GM23338 (cell line): ENCODE data around the gene STK39. TPM values are rescaled to one million over a fixed set of nuclear protein-coding genes. Genes with fewer than 3 reads are reported as not detected.

Experiments used
- ATAC-seq: fragments of 200-7000 bp; cut with Tn5 transposase; 3 replicates; pipeline ENCODE4 v1.9.1; 2020
- DNase-seq: peaks from one replicate; pipeline ENCODE4 v3.0.0-alpha.2; 2015; ENCODE audit warnings: low spot score
- H2AFZ ChIP-seq: fragments of 200-600 bp; sonication (generic); 2 replicates; pipeline ENCODE4 v1.8.0; 2016; ENCODE audit warnings: antibody characterized with exemption, mild to moderate bottlenecking, moderate library complexity
- H3F3A ChIP-seq: fragments of 200-600 bp; sonication (generic); replicated peaks from 2 replicates; pipeline ENCODE4 v1.8.0; 2017; ENCODE audit warnings: antibody characterized with exemption, mixed run types, low read depth
- H3K27ac ChIP-seq: fragments of 200-600 bp; sonication (generic); 2 replicates; pipeline ENCODE4 v1.6.1; 2016; ENCODE audit warnings: low read depth
- H3K27me3 ChIP-seq: fragments of 200-600 bp; sonication (generic); 2 replicates; pipeline ENCODE4 v1.8.0; 2016; ENCODE audit warnings: mild to moderate bottlenecking, mixed run types, moderate library complexity; ENCODE audit not compliant: insufficient read depth
- H3K36me3 ChIP-seq: fragments of 200-600 bp; sonication (generic); 2 replicates; pipeline ENCODE4 v1.8.0; 2016; ENCODE audit warnings: mild to moderate bottlenecking; ENCODE audit not compliant: insufficient read depth
- H3K4me1 ChIP-seq: fragments of 200-600 bp; sonication (generic); 2 replicates; pipeline ENCODE4 v1.8.0; 2016; ENCODE audit warnings: mild to moderate bottlenecking, moderate library complexity; ENCODE audit not compliant: insufficient read depth
- H3K4me2 ChIP-seq: fragments of 200-600 bp; sonication (generic); 2 replicates; pipeline ENCODE4 v1.7.1; 2017; ENCODE audit warnings: mixed run types
- H3K4me3 ChIP-seq: fragments of 200-600 bp; sonication (generic); 2 replicates; pipeline ENCODE4 v1.6.1; 2016; ENCODE audit warnings: mixed run types
- H3K79me2 ChIP-seq: fragments of 200-600 bp; sonication (generic); replicated peaks from 2 replicates; pipeline ENCODE4 v1.8.0; 2017; ENCODE audit warnings: mild to moderate bottlenecking; ENCODE audit not compliant: insufficient read depth
- H3K9me2 ChIP-seq: fragments of 200-600 bp; sonication (generic); 2 replicates; pipeline ENCODE4 v1.8.0; 2017; ENCODE audit not compliant: insufficient read depth
- H4K20me1 ChIP-seq: fragments of 200-600 bp; sonication (generic); replicated peaks from 2 replicates; pipeline ENCODE4 v1.8.0; 2017; ENCODE audit warnings: mild to moderate bottlenecking; ENCODE audit not compliant: insufficient read depth
- H3K27ac Mint-ChIP-seq: 2 replicates; pipeline ENCODE4 v1.8.0; 2020; ENCODE audit warnings: inconsistent platforms, mild to moderate bottlenecking, moderate library complexity, mixed read lengths
- H3K27me3 Mint-ChIP-seq: 3 replicates; pipeline ENCODE4 v1.8.0; 2022; ENCODE audit warnings: low read depth, mild to moderate bottlenecking, moderate library complexity, mixed read lengths, inconsistent platforms; ENCODE audit not compliant: insufficient read depth, poor library complexity
- H3K36me3 Mint-ChIP-seq: 3 replicates; pipeline ENCODE4 v1.8.0; 2021; ENCODE audit warnings: low read depth, mild to moderate bottlenecking, inconsistent platforms, moderate library complexity, mixed read lengths
- H3K4me1 Mint-ChIP-seq: 3 replicates; pipeline ENCODE4 v1.8.0; 2020; ENCODE audit warnings: mild to moderate bottlenecking, inconsistent platforms, mixed read lengths
- H3K4me3 Mint-ChIP-seq: 3 replicates; pipeline ENCODE4 v1.8.0; 2021; ENCODE audit warnings: moderate library complexity, mild to moderate bottlenecking, inconsistent platforms, mixed read lengths
- H3K9me3 Mint-ChIP-seq: 3 replicates; pipeline ENCODE4 v1.8.0; 2020; ENCODE audit warnings: moderate library complexity, mild to moderate bottlenecking, inconsistent platforms, mixed read lengths
- CREB1 ChIP-seq: fragments of 250-450 bp; sonication (Bioruptor Pico); IDR thresholded peaks from 2 replicates; pipeline ENCODE4 v1.5.0; 2020; ENCODE audit warnings: low read depth, mild to moderate bottlenecking, moderate library complexity
- CTCF ChIP-seq, 2 experiments: fragments of 200-600 bp in 1 of 2; sonication (generic) in 1 of 2; conservative IDR thresholded peaks; 2 replicates each; pipeline versions ENCODE4 v1.5.1 to v1.6.1; 2016 to 2017; ENCODE audit warnings: antibody characterized with exemption in 2 of 2, low read depth in 2 of 2, mild to moderate bottlenecking in 2 of 2, moderate library complexity in 1 of 2
- ETS1 ChIP-seq: IDR thresholded peaks from 2 replicates; pipeline ENCODE4 v1.6.1; 2016; ENCODE audit warnings: antibody characterized with exemption
- EZH2 ChIP-seq: fragments of 200-600 bp; sonication (generic); IDR thresholded peaks from one replicate; pipeline ENCODE4 v1.8.0; 2017; ENCODE audit warnings: antibody characterized with exemption, mild to moderate bottlenecking, low read depth; ENCODE audit not compliant: unreplicated experiment
- EZH2phosphoT487 ChIP-seq: fragments of 200-600 bp; sonication (generic); IDR thresholded peaks from one replicate; pipeline ENCODE4 v1.8.1; 2018; ENCODE audit warnings: antibody characterized with exemption; ENCODE audit not compliant: unreplicated experiment
- JUNB ChIP-seq: IDR thresholded peaks from one replicate; pipeline ENCODE4 v1.6.1; 2016; ENCODE audit warnings: antibody characterized with exemption; ENCODE audit not compliant: unreplicated experiment
- NANOG ChIP-seq: IDR thresholded peaks from 2 replicates; pipeline ENCODE4 v1.6.1; 2016; ENCODE audit warnings: antibody characterized with exemption, borderline replicate concordance
- POLR2AphosphoS5 ChIP-seq: IDR thresholded peaks from 2 replicates; pipeline ENCODE4 v1.6.1; 2016; ENCODE audit warnings: antibody characterized with exemption, low read depth
- REST ChIP-seq: IDR thresholded peaks from one replicate; pipeline ENCODE4 v1.6.1; 2018; ENCODE audit warnings: antibody characterized with exemption; ENCODE audit not compliant: unreplicated experiment
- STAT1 ChIP-seq: IDR thresholded peaks from one replicate; pipeline ENCODE4 v1.6.1; 2016; ENCODE audit warnings: antibody characterized with exemption; ENCODE audit not compliant: unreplicated experiment
- ZNF114 ChIP-seq: fragments of 250-450 bp; sonication (Bioruptor Pico); IDR thresholded peaks from 2 replicates; pipeline ENCODE4 v1.5.0; 2020; ENCODE audit warnings: mild to moderate bottlenecking, moderate library complexity
- ZNF331 ChIP-seq: fragments of 250-450 bp; sonication (Bioruptor Pico); IDR thresholded peaks from 2 replicates; pipeline ENCODE4 v1.5.0; 2020; ENCODE audit warnings: low read depth, mild to moderate bottlenecking, moderate library complexity
- ZNF462 ChIP-seq: fragments of 250-450 bp; sonication (Bioruptor Pico); IDR thresholded peaks from 2 replicates; pipeline ENCODE4 v1.5.0; 2020; ENCODE audit warnings: mild to moderate bottlenecking, moderate library complexity
- polyA plus RNA-seq: library from polyadenylated mRNA; unstranded; fragments of >200 nt; fragmentation: Nextera tagmentation; extraction: Ambion mirVana; gene quantifications from 2 replicates; pipeline ENCODE4 v1.2.1, GENCODE V29; 2016
- total RNA-seq: library from RNA; depleted of rRNA; stranded (reverse); fragments of >200 nt; shearing (Covaris generic); gene quantifications from 2 replicates; pipeline ENCODE4 v1.2.3, GENCODE V29; 2014

STK39 gene
- total and polyA plus RNA-seq, 2 experiments from 2014 or later, result 9.5 to 16.9 TPM

- no peaks in the 10 kb centered on the region for H3F3A ChIP-seq
- H3K27ac ChIP-seq, result no peak overlapping the region
- no peak for DNase-seq
- TF ChIP-seq CREB1, result no peak
- no peak for TF ChIP-seq ETS1
- TF ChIP-seq REST, result no peak
- no peak for TF ChIP-seq EZH2phosphoT487
- no peak for TF ChIP-seq ZNF462 (CRISPR knock-in tag)
- TF ChIP-seq ZNF331 (CRISPR knock-in tag), result no peak
- TF ChIP-seq NANOG, result no peak
- TF ChIP-seq CTCF (conservative IDR thresholded peaks at IDR 0.05; ENCODE audit: low read depth in 2 of 2), result no peak
- TF ChIP-seq ZNF114 (CRISPR knock-in tag), result no peak
- TF ChIP-seq JUNB, result no peak
- no peak for TF ChIP-seq STAT1
- no peak for TF ChIP-seq POLR2AphosphoS5
- TF ChIP-seq EZH2, result no peak
- Mint-ChIP-seq H3K4me1 (peaks cover 11% of the 10 kb centered on the region; the same call in 2 of the 3 replicates), H3K9me3 (no peaks in the 10 kb centered on the region), H3K36me3 (no peaks in the 10 kb centered on the region), H3K4me3 (no peak overlapping the region), H3K27me3 (no peaks in the 10 kb centered on the region), H3K27ac (no peak overlapping the region)
- H3K4me3 ChIP-seq, result no peak overlapping the region
- no peaks in the 10 kb centered on the region for H3K79me2 ChIP-seq
- no peak overlapping the region for H3K4me2 ChIP-seq
- no peaks in the 10 kb centered on the region for H3K27me3 ChIP-seq
- no peaks in the 10 kb centered on the region; the same call in 1 of the 2 replicates for H4K20me1 ChIP-seq
- no peaks in the 10 kb centered on the region for H3K36me3 ChIP-seq
- H3K4me1 ChIP-seq, result no peaks in the 10 kb centered on the region
- H3K9me2 ChIP-seq, result no peaks in the 10 kb centered on the region
- no peak overlapping the region for H2AFZ ChIP-seq
- no peak for ATAC-seq
Observed at GRCh38 chr2:168149986-168150385, 97.4 kb downstream of the STK39 start.
